GM21528 (cell line): ENCODE measurements around the gene RPLP2.

Experiments used
- ATAC-seq: cut with Tn5 transposase; IDR thresholded peaks from one replicate; pipeline ENCODE4 v1.9.1; 2021; ENCODE audit warnings: mild to moderate bottlenecking, moderate library complexity; ENCODE audit not compliant: unreplicated experiment, low FRiP score

RPLP2 gene

DNA sequence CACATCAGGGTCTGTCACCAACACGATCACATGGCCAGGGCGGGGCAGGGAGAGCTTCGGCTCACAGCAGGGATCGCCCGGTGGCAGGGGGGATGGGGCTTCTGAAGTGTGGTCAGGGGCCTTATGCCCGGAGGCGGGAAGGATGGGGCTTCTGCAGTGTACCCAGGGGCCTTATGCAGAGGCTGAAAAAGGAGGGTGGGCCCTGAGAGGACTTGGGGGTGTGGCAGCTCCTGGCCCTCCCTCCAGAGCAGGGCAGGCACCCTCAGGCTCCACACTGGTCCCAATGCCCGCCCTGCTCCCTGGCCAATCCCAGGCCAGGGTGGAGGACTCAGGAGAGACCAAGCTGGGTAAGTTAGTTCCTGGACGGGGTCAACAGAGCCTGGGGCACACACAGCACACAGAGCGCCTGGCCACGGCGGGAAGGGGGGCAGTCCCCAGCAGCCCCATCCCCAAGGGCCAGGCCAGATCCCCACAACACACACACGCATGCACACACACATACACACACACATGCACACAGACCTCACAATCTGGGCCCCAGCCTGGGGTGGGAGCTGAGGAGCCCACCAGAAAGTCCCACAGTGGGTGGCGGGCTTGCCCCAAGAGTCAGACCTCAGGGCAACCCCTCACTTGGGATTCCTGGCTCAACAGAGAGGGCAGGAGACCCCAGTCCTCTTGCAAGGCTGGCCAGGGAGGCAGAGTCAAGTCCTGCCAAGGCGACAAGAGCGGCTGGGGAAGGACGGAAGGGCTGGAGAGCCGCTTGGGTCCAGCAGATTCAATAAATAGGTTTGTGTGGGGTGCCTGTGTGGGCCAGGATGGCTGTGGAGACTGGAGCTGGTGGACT is 18.8 kb upstream of the RPLP2 start:
- no peak for ATAC-seq

DNA sequence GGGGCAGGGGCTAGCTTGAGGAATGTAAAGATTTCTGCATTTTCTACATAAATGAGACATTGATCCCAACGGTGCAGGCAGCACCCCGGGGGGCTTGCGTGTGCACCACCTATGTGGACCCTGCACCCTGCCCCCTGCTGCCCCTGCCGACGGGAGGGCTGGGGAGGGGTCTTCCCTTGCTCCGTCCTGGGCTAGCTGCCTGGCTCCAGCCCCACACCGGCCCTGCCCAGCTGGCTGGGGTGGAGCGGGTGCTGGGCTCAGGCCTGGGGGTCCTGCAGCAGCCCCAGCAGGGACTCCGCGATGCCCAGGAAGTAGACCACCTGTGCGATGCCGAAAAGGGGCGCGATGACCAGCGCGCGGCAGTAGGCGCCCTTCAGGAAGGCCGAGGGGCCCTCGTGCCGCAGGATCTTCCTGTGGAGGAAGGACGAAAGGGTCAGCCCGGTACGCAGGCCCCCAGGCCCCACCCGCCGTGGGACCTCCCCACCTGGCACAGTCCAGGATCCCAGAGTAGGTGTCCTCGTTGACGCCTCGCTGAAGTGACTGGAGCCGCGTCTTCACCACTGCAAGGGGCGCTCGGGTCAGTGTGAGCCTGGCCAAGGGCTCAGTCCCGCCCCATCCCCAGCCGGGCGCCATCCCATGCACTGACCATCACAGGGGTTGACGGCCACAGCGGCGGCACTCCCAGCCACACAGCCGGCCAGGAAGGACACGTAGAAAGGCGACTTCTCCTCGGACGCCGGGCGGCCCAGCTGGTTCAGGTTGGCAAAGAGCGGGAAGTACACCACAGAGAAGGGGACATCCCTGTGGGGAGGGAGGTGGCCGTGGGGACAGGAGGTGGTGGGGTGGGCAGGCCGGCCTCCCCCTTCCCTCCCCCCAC is 17.9 kb upstream of the RPLP2 start:
- ATAC-seq = no peak

DNA sequence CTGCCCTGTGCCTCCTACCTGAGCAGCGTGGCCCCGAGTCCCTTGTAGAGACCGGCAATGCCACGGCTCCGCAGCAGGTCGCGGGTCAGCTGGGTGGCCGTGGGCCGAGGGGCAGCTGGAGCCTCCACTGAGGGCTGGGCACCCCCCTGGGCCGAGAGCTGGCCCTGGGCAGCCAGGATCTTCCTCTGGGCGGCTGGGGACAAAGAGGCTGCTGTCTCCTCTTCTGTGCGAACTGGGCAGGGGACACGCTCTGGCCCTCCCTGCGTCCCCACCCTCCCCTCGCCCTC is 17.3 kb upstream of the RPLP2 start:
- no peak for ATAC-seq

DNA sequence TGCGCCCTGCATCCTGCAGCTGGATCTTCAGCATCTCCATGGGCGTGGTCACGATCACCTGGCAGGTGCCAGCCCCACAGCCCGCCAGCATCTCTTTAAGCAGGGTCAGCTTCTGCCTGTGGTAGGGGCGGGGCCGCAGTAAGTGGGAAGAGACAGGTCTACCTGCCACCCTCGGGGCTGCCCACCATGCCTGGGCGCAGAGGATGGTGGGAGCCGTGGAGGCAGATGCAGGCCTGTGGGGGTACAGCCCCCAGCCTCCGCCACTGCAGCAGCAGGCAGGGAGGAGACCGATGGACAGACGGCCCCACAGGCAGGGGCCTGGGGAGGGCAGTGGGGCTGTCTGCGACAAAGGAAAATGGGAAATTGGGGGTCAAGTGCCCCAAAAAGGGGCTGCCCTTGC is 16.9 kb upstream of the RPLP2 start:
- no peak for ATAC-seq

DNA sequence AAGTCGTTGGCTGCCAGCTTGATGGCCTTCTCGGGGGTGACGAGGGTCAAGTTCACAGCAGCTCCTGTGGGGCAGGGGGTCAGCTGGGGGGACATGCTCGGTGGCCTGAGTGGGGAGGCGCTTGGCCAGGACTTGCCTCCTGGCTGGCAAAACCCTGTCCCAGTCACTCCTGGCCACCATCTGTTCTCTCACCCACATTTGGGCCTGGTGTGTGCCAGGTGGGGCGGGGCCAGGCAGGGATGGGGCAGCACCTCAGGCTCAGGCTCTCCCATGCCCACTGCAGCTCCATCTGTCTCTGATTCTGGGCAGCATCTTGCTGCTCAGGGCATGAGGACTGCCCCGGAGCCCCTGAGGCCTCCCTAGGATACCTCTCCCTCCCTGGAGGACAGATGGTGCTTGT is 16.2 kb upstream of the RPLP2 start:
- ATAC-seq = no peak

DNA sequence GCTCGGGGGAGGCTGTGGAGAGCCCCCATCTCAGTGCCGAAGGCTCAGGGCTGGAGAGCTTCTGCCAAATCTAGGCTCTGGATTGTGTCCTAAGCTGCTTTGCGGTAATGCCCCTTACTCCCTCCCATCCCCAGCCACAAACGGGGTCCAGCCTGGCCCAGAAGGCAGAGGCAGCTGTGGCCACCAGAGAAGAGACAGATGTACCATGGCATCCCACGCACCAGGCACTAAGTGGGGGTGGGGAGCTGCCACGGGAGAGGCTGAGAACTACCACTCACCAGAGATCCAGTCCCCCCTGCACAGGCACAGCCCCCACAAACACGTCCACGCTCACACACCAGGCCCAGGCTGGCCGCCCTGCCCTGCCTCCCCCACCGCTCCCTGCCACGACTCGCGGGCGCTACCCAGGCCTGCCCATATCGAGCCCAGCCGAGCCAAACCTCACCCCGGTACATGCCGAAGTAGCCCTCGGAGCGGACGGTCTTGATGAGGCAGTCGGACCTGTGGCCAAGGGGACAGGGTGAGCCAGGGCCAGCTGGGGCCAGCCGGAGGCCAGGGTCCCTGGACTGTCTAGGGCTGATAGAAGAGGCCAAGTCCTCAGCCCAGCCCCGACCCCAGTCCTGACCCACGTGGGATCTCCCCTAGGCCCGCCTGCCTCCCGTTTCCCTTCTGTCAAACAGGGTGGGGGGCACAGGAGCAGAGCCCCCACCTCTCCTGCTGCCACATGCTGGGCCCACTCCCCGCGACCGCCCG is 15.6 kb upstream of the RPLP2 start:
- ATAC-seq = no peak

DNA sequence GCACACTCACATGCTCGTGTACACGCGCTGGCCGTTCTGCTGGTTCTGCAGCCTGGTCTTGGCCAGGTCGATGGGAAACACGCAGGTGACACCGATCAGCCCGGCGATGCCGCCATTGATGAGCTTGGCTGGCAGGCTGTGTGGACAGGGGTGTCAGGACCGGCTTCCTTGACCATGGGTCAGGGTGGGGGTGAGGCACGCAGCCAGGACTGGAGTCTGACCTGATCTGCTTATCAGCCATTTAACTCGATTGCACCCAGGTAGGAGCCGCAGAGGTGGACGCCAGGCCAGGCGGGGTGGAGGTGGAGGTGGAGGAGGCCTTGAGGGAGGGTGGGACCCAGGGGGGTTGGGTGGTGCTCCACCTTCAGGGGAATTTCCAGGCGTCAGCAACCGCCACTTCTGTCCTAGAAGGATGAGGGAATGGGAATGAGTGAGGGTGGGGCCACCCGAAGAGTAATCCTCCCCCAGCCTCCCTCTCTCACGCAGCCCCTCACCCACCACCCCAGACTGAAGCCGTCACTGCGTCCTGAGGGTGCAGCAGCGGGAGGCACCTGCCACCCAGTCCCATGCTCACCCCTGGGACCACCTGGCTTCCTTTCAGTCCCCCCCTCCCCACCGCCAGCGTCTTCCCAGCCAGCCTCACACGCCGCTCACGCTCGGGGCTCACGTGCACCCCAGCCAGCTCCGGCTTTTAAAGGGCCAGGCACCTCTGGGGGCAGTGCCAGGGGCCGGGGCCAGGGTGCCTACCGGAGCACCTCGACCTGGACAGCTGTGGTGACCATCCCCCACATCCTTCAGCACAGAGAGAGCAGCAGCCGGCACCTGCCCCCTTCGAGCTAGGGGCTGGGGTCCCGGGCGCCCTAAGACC is 14.8 kb upstream of the RPLP2 start:
- ATAC-seq = no peak

DNA sequence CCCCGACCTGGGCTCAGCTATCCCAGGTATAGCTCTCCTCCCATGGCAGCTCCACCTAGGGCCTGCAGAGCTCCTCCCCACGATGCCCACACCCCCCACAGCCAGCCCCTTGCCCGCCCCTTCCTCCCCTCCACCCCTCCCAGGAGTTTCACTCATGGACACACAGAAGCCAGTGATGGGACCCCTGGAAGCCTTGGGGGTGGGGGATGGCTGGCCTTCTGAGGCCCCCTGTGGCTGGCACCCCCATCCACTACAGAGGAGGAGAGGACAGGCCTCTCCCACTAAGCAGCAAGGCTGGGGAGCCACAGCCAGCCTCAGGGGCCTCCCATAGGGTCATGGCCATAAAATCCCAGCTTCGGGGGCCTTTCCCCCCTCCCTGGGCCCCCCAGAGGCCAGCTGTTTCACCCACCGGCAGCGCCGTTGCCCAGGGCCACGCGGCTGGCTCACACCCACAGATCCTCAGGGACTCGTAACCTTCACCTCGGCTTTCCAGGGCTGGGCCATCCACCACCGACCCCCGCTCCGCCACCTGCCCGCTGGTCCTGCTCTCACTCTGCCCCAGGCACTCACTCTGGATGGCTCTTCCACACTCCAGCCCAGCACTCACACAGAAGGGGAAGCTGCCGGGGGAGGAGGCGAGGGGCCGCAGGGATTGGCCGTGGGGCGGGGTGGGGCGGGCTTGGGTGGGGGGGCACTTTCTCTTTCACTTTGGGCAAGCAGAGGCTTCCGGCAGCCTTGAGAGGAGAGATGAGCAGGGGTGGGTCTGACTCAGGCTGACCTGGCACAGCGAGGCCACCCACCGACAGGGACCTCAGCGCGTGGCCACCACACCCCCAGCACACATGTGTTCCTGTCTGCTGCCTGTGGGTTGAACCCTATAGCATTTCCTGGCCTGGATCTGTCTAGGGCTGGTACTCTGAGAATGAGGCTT is 13.9 kb upstream of the RPLP2 start:
- ATAC-seq = no peak

DNA sequence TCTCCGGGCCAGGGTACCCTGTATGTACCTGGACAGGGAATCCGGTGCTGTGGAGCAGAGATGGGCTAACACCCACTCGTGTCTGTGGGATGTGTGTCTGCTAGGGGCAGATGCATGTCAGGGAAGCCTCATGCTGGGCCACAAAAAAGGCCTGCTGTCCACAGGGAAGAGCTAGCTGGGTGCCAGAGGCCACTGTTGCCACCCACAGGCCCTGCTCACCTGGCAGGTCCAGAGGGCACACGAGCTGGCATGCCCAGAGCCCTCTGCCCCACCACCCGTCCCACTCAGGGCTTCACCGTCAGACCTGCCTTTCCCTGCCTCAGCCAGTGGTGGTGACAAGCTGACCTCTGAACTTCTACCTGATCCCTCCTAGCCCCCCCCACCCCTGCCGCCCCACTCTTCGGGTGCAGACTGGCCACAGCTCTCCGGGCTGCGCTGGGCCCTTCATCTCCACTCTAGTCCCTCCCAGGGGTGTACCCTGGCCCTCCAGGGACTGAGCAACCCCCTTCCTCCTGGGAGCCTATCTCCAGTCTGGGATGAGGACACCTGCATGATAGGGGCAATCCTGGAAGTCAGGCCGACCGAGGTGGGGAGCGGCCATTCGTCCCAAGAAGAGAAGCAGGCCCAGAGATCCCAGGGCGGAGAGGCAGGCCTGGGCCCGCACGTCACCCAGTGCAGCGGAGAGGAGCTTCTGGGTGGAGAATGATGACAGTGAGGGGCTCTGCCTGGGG is 13.0 kb upstream of the RPLP2 start:
- ATAC-seq = peak; percentile 0

DNA sequence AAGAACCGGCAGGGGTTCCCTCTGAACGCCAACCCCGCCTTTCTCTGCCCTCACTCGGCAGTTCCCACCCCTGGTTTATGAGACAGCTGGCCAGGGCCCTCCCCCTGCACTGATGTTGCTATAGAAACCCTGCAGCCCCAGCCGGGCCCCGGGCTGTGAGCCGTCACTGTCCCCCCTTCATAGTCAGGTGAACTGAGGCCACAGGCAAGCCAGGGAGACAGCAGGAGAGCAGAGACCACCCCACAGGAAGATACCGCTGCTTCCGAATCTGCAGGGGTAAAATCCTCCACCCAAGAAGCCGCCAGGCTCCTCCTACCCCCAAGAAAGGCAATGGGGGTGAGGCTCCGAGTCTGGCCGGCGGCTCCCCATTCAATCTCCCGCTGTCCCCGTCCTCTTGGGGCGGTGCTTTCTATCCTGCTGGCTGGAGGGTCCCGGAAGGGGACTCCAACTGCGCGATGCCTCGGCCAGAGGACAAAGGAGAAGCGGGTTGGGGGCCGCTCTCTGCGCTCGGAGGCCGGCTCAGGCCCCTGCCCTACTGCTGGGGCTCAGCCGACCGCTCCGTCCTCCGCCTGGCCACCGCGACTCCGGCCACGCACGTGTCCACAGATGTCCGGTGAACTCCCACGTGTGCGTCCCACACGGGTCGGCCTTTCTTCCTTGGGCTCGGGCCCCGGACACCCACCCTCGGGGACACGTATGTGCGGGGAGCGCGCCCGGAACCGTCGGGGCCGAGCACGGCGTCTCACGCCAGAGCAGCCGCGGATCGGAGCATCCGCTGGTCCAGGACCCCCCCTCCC is 12.3 kb upstream of the RPLP2 start:
- peak; percentile 33 for ATAC-seq

DNA sequence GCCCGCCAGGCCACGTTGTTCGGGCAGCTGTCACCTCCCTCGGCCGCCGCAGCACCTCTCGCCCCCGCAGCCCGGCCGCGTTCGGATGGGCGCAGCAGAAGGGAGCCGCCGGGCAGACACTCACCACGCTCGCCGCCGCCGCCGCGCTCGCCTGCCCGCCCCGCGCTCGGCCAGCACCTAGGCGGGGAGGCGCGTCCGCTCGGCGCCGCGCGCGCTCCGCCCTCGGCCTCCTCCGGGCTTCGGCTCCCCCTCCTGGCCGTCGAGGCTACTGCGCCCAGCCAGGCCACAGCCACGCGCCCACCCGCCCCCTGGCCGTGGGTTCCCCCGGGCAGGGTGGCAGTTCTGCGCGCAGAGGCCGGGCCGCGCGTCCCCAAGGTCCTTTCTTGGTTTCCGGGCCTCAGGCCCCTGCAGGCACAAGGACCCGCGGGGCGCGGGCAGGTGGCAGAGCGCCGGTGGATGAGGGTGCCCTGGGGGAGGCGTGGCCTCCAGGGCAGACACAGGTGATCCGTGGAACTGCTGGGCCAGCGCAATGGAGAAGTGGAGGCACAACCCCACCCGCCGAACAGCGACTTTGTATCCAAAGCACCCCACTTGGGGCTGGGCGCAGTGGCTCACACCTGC is 11.6 kb upstream of the RPLP2 start, which contains the start of gene SLC25A22:
Gene SLC25A22, minus strand, starts transcription at position 189 of the 621 bp plus-strand sequence. CDS start 3,275 bp downstream, outside the sequence.
- peak; percentile 51 for ATAC-seq

DNA sequence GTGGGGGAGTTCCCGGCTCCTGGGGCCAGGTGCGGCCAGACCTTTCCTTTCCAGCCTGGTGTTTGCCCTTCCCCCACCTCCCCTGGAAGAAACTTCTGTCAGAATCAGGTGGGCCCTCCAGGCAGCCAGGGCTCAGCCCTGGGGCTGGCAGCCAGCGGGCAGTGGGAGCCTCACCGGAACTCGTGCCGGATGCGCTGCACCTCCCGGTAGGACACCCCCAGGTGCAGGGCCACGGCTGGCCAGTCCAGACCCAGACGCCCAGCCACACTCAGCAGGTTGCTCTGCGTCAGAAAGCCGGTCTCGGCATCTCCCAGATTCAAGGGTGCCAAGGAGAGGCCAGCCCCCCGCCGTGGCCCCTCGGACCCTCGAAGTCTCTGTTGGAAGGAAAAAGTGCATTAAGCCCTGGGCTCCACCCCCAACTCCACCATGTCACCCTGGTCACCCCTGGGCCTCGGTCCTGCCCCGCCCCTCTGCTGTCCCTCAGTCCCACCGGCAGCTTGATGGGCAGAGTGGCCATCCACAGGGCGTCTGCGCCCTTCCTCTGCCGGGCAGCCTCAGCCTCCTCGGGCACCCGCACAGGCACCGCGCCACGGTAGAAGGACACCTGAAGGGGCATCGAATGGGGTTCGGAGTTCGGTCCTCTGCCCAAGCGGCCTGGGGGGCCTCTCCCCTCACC is 10.0 kb upstream of the RPLP2 start:
- no peak for ATAC-seq

DNA sequence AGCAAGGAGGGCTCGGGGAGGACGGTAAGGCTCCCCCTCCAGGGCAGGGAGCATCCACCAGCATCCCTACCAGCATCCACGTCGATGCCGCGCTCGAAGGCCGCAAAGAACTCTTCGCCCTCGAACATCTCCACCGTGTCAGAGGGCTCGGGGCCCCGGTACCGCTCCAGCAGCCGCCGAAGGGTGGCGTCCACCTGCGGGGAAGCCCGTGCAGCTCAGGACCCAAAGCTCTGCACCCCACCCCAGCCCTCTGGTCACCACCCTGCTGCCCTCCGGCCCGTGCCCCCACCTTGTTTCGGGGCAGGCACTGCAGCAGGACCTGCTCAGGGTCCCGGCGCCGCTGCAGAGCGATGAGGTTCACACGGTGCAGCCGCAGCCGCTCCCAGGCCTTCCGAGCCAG is 9.3 kb upstream of the RPLP2 start:
- ATAC-seq = no peak

DNA sequence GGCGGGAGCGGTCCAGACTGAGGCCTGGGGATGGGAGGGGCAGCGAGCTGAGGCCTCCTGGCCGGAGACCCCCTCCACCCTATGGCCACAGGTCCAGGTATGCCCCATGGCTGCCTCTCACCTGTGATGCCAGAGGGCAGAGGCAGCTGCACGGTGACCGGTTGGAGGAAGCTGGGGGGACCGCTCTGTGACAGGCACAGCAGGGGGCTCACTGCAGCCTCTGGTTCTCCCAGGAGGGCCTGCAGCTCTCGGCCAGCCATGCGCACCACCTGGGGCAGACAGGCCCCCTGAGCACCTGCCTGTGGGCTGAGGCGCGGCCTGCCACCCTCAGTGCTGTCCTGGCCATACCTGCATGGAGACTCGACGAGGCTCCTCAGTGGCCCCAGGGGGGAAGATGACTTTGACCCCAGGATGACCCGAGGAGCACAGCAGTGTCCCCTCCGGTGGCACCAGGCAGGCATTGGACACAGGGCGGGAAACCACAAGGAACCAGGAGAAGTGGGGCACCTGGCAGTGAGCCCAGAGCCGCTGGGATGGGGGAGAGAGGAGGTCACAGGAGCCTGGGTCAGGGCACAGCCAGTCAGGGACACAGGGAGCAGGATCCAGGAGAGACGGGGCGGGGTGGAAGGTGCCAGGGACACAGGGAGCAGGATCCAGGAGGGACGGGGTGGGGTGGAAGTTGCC is 8.5 kb upstream of the RPLP2 start:
- no peak for ATAC-seq

DNA sequence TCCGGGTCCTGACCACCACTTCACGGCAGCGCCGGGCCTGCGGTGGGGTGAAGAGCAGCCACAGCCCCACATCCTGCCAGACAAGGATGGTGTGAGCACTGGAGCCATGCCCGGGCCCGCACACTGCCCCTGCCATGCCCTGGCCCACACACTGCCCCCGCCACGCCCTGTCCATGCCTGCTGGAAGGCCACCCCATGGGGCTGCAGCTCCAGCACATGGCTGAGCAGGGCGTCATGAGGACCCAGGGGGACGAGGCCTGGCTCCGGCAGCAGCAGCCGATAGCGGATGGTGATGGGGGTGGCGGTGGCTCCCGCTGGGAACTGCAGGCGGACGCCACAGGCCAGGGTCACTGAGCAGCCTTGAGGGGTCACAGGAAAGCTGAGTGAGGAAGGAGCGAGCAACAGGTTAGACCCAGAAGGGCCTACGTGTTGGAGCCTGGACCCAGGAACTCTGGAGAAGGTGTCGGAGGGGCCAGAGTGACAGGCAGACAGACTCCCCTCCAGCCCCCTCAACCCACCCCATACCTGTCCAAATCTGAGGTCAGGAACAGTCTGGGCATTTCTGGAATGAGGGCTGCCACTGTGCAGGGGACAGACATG is 7.6 kb upstream of the RPLP2 start:
- no peak for ATAC-seq
